H9 (cell line): Measurements from ENCODE around the gene SUPT3H. TPM values are rescaled to one million over a fixed set of nuclear protein-coding genes. Genes with fewer than 3 reads are reported as not detected.

Experiments
- DNase-seq: peaks from one replicate; pipeline ENCODE4 v3.0.0-alpha.2; 2017
- H2AFZ ChIP-seq: one replicate; pipeline ENCODE4 v1.6.1; 2013; ENCODE audit warnings: mild to moderate bottlenecking, low read length, control low read depth, moderate library complexity
- H2AK5ac ChIP-seq: 2 replicates; pipeline ENCODE4 v1.6.1; 2013; ENCODE audit warnings: low read length, control low read depth, mixed read lengths; ENCODE audit not compliant: insufficient read length
- H2BK120ac ChIP-seq: one replicate; pipeline ENCODE4 v1.6.1; 2013; ENCODE audit warnings: low read depth, mild to moderate bottlenecking, low read length, control low read depth, inconsistent platforms; ENCODE audit not compliant: poor library complexity, severe bottlenecking
- H2BK12ac ChIP-seq: 2 replicates; pipeline ENCODE4 v1.6.1; 2013; ENCODE audit warnings: low read length, control low read depth, mixed read lengths, low read depth; ENCODE audit not compliant: insufficient read length
- H2BK15ac ChIP-seq: 2 replicates; pipeline ENCODE4 v1.6.1; 2013; ENCODE audit warnings: low read depth, low read length, control low read depth
- H2BK20ac ChIP-seq: one replicate; pipeline ENCODE4 v1.6.1; 2013; ENCODE audit warnings: low read depth, mild to moderate bottlenecking, low read length, control low read depth, inconsistent platforms; ENCODE audit not compliant: poor library complexity, severe bottlenecking
- H2BK5ac ChIP-seq: 2 replicates; pipeline ENCODE4 v1.6.1; 2013; ENCODE audit warnings: low read length, control low read depth, mixed read lengths; ENCODE audit not compliant: insufficient read length
- H3K14ac ChIP-seq: 2 replicates; pipeline ENCODE4 v1.6.1; 2013; ENCODE audit warnings: low read length, control low read depth; ENCODE audit not compliant: insufficient read depth
- H3K18ac ChIP-seq: 2 replicates; pipeline ENCODE4 v1.6.1; 2013; ENCODE audit warnings: low read depth, mild to moderate bottlenecking, mixed read lengths, low read length, control low read depth; ENCODE audit not compliant: insufficient read length
- H3K23ac ChIP-seq: 2 replicates; pipeline ENCODE4 v1.6.1; 2013; ENCODE audit warnings: low read length, control low read depth, mixed read lengths, low read depth; ENCODE audit not compliant: insufficient read length
- H3K23me2 ChIP-seq: 2 replicates; pipeline ENCODE4 v1.6.1; 2013; ENCODE audit warnings: low read depth, mild to moderate bottlenecking, mixed read lengths, low read length, control low read depth; ENCODE audit not compliant: insufficient read length, poor library complexity, severe bottlenecking
- H3K27ac ChIP-seq: 2 replicates; pipeline ENCODE4 v1.5.1; 2013; ENCODE audit warnings: low read length, control low read depth, mixed read lengths, low read depth; ENCODE audit not compliant: insufficient read length
- H3K27me3 ChIP-seq: 2 replicates; pipeline ENCODE4 v1.6.1; 2013; ENCODE audit warnings: low read length, control low read depth, inconsistent platforms; ENCODE audit not compliant: insufficient read depth
- H3K4ac ChIP-seq: 2 replicates; pipeline ENCODE4 v1.6.1; 2013; ENCODE audit warnings: low read depth, mild to moderate bottlenecking, control low read depth, inconsistent platforms, low read length, moderate library complexity
- H3K4me1 ChIP-seq: 2 replicates; pipeline ENCODE4 v1.6.1; 2013; ENCODE audit warnings: low read length, control low read depth, inconsistent platforms; ENCODE audit not compliant: insufficient read depth
- H3K4me2 ChIP-seq: 2 replicates; pipeline ENCODE4 v1.6.1; 2013; ENCODE audit warnings: low read length, control low read depth, mixed read lengths; ENCODE audit not compliant: insufficient read length, insufficient read depth
- H3K56ac ChIP-seq: 2 replicates; pipeline ENCODE4 v1.6.1; 2013; ENCODE audit warnings: low read depth, mild to moderate bottlenecking, mixed read lengths, low read length, control low read depth; ENCODE audit not compliant: insufficient read length
- H3K79me1 ChIP-seq: 2 replicates; pipeline ENCODE4 v1.6.1; 2013; ENCODE audit warnings: low read depth, mild to moderate bottlenecking, moderate library complexity, low read length, control low read depth, inconsistent platforms; ENCODE audit not compliant: insufficient read depth, poor library complexity, severe bottlenecking
- H3K79me2 ChIP-seq: 2 replicates; pipeline ENCODE4 v1.6.1; 2013; ENCODE audit warnings: low read length, control low read depth, inconsistent platforms; ENCODE audit not compliant: insufficient read depth
- H3K9ac ChIP-seq: 2 replicates; pipeline ENCODE4 v1.6.1; 2013; ENCODE audit warnings: low read length, control low read depth, mixed read lengths; ENCODE audit not compliant: insufficient read length; ENCODE audit errors: extremely low read depth
- H3K9me3 ChIP-seq: one replicate; pipeline ENCODE4 v1.6.1; 2013; ENCODE audit warnings: low read depth, low read length, inconsistent platforms; ENCODE audit not compliant: control insufficient read depth
- H3T11ph ChIP-seq: one replicate; pipeline ENCODE4 v1.6.1; 2013; ENCODE audit warnings: mild to moderate bottlenecking, low read length, control low read depth, inconsistent platforms
- H4K20me1 ChIP-seq: one replicate; pipeline ENCODE4 v1.6.1; 2013; ENCODE audit not compliant: control insufficient read depth, insufficient read length, insufficient read depth
- H4K5ac ChIP-seq: 2 replicates; pipeline ENCODE4 v1.6.1; 2013; ENCODE audit warnings: low read depth, mild to moderate bottlenecking, mixed read lengths, low read length, control low read depth; ENCODE audit not compliant: insufficient read length
- H4K8ac ChIP-seq: replicated peaks from 2 replicates; pipeline ENCODE4 v1.6.1; 2013; ENCODE audit warnings: low read length, control low read depth, mixed read lengths, low read depth; ENCODE audit not compliant: insufficient read length
- H4K91ac ChIP-seq: 2 replicates; pipeline ENCODE4 v1.6.1; 2013; ENCODE audit warnings: low read depth, mild to moderate bottlenecking, moderate library complexity, mixed read lengths, low read length, control low read depth; ENCODE audit not compliant: insufficient read length
- H3K27ac Mint-ChIP-seq, 3 experiments: 2 replicates in 2 of 3; 3 replicates in 1 of 3; pipeline ENCODE4 v1.8.0; 2020 to 2021; ENCODE audit warnings: mixed read lengths in 3 of 3, mild to moderate bottlenecking in 1 of 3, moderate library complexity in 1 of 3
- H3K27me3 Mint-ChIP-seq: 2 replicates; pipeline ENCODE4 v1.8.0; 2021; ENCODE audit warnings: low read depth, mild to moderate bottlenecking, moderate library complexity, mixed read lengths
- H3K36me3 Mint-ChIP-seq, 3 experiments: 2 replicates in 2 of 3; 3 replicates in 1 of 3; pipeline ENCODE4 v1.8.0; 2020 to 2021; ENCODE audit warnings: low read depth in 3 of 3, mixed read lengths in 3 of 3; ENCODE audit not compliant: insufficient read depth in 1 of 3
- H3K4me1 Mint-ChIP-seq, 2 experiments: 2 replicates each; pipeline ENCODE4 v1.8.0; 2020; ENCODE audit warnings: mixed read lengths in 2 of 2
- H3K4me3 Mint-ChIP-seq, 2 experiments: 2 replicates in 1 of 2; 3 replicates in 1 of 2; pipeline ENCODE4 v1.8.0; 2020 to 2021; ENCODE audit warnings: mild to moderate bottlenecking in 2 of 2, mixed read lengths in 2 of 2, moderate library complexity in 1 of 2
- H3K9me3 Mint-ChIP-seq, 2 experiments: 2 replicates in 1 of 2; 3 replicates in 1 of 2; pipeline ENCODE4 v1.8.0; 2020; ENCODE audit warnings: mild to moderate bottlenecking in 2 of 2, mixed read lengths in 2 of 2, moderate library complexity in 1 of 2
- CTCF ChIP-seq: fragments of 200-600 bp; sonication (generic); conservative IDR thresholded peaks from 3 replicates; pipeline ENCODE4 v1.8.0; 2021; ENCODE audit warnings: antibody characterized with exemption, mild to moderate bottlenecking
- WGBS: extraction: QIAGEN DNeasy Blood & Tissue Kit; methylation state at CpG from one replicate; pipeline ENCODE4 v1.1.7; 2013; ENCODE audit warnings: missing lambda C conversion rate, low lambda C conversion rate, mixed read lengths; ENCODE audit not compliant: insufficient read length; ENCODE audit errors: extremely low coverage; 5-methylcytosine and 5-hydroxymethylcytosine counted together
- total RNA-seq: library from RNA; stranded (reverse); gene quantifications from 2 replicates; pipeline ENCODE4 v1.2.1, GENCODE V29; 2021

The SUPT3H gene
- total RNA-seq, 1 experiment from 2014 or later: 22.5 TPM

DNA sequence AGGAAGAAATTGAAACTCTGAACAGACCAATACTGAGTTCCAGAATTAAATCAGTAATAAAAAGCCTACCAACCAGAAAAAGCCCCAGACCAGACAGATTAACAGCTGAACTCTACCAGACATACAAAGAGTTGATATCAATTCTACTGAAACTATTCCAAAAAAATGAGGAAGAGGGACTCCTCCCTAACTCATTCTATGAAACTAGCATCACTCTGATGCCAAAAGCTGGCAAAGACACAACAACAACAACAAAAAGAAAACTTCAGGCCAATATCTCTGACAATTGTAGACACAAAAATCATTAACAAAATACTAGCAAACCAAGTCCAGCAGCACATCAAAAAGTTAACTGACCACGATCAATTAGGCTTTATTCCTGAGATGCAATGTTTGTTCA lies 295.6 kb downstream of the SUPT3H start:
- Mint-ChIP-seq H3K27me3 (no peaks in the 10 kb centered on the region), H3K27ac (peak overlapping the region in 1 of 3 experiments; percentile 54; a peak in 1 of 7 replicates)
- DNase-seq: no peak

More for the DNA sequence above, 295.6 kb downstream of the SUPT3H start:
- H3K4me1 ChIP-seq: no peaks in the 10 kb centered on the region
- H2BK15ac ChIP-seq: no peak overlapping the region
- no peak overlapping the region for H2BK5ac ChIP-seq
- peaks cover 17% of the 10 kb centered on the region in 2 experiments for H3K9me3 Mint-ChIP-seq
- no peak overlapping the region for H3K4me3 Mint-ChIP-seq
- no peaks in the 10 kb centered on the region; the same call in 1 of the 2 replicates for H3K79me2 ChIP-seq
- H3K4me1 Mint-ChIP-seq: no peaks in the 10 kb centered on the region
- no peak overlapping the region for H2BK120ac ChIP-seq
- H3K27ac ChIP-seq: no peak overlapping the region
- no peak overlapping the region for H3K4me2 ChIP-seq
- H3K36me3 Mint-ChIP-seq: peaks cover 4 to 15% (median 10%) of the 10 kb centered on the region in 3 experiments; a peak in 6 of 7 replicates
- H3K4ac ChIP-seq: no peak overlapping the region
- H3K23ac ChIP-seq: no peak overlapping the region
- no peak overlapping the region for H4K91ac ChIP-seq
- no peak overlapping the region for H2AK5ac ChIP-seq
- H3K79me1 ChIP-seq: no peaks in the 10 kb centered on the region
- H3T11ph ChIP-seq: no peak overlapping the region
- no peak overlapping the region for H2BK20ac ChIP-seq
- H3K9ac ChIP-seq: no peak overlapping the region
- no peaks in the 10 kb centered on the region for H3K9me3 ChIP-seq
- H4K8ac ChIP-seq: no peak overlapping the region
- no peak overlapping the region for H2BK12ac ChIP-seq
- H2AFZ ChIP-seq: no peak overlapping the region
- no CpG with 5 or more reads among the region's 1 CpG for WGBS
- no peaks in the 10 kb centered on the region for H3K23me2 ChIP-seq
- H3K14ac ChIP-seq: no peak overlapping the region
- no peak overlapping the region for H4K5ac ChIP-seq
- H3K18ac ChIP-seq: no peak overlapping the region
- H3K27me3 ChIP-seq: no peaks in the 10 kb centered on the region
- H4K20me1 ChIP-seq: no peaks in the 10 kb centered on the region
- H3K56ac ChIP-seq: no peak overlapping the region
- no peak for TF ChIP-seq CTCF
